ENCODE results near the gene HECW1.

- TF ChIP-seq CTCF (IDR thresholded peaks at IDR 0.05) (no peak), EZH2 (IDR thresholded peaks at IDR 0.05) (no peak)
These were observed 152.7 kb downstream of the HECW1 start for GRCh38 chr7:43265139-43265538.

Measured in neural progenitor cell (in vitro differentiated cells).